AG04450 (cell line): Measurements from ENCODE around the gene NEK1. TPM values are rescaled to one million over a fixed set of nuclear protein-coding genes. Genes with fewer than 3 reads are reported as not detected.

Experiments used
- CTCF ChIA-PET: fragments of 300-600, 350-600 bp; formaldehyde crosslinking; extraction: SDS; loops from one replicate; lab custom pipeline; 2022; ENCODE audit warnings: antibody characterized with exemption, inconsistent platforms; lab: Charles Lee
- POLR2A ChIA-PET: fragments of 350-600 bp; formaldehyde crosslinking; extraction: SDS; loops from one replicate; lab custom pipeline; 2021; ENCODE audit warnings: antibody characterized with exemption, inconsistent platforms; lab: Yijun Ruan, JAX
- DNase-seq: peaks from one replicate; pipeline ENCODE4 v3.0.0-alpha.2; 2011; ENCODE audit warnings: low read depth, low spot score
- H3K27ac ChIP-seq: one replicate; pipeline ENCODE4 v1.5.1; 2012; ENCODE audit warnings: low read depth, low read length, control low read depth
- H3K27me3 ChIP-seq: one replicate; pipeline ENCODE4 v1.6.0; 2012; ENCODE audit warnings: low read length; ENCODE audit not compliant: control insufficient read depth, insufficient read depth
- H3K4me3 ChIP-seq: 2 replicates; pipeline ENCODE4 v1.5.1; 2011; ENCODE audit warnings: mild to moderate bottlenecking, low read depth, low read length, control low read depth
- H3K9me3 ChIP-seq: 2 replicates; pipeline ENCODE4 v1.5.1; 2012; ENCODE audit warnings: low read length; ENCODE audit not compliant: control insufficient read depth, insufficient read depth
- CTCF ChIP-seq: IDR thresholded peaks from 2 replicates; pipeline ENCODE4 v1.5.1; 2011; ENCODE audit warnings: low read depth, low read length, control low read depth, inconsistent platforms
- polyA plus RNA-seq: library from polyadenylated mRNA; depleted of rRNA; stranded (reverse); fragments of >200 nt; gene quantifications from 2 replicates; pipeline ENCODE4 v1.2.3, GENCODE V29; 2011

Gene NEK1
- polyA plus RNA-seq, 1 experiment: 7.7 TPM

- POLR2A ChIA-PET: interaction anchor here (0.9 to 1.7 kb wide), 2 partner anchors 19 to 38 kb away, joined by 3 to 6 read pairs; no protein-coding TSS in a partner anchor
- peak; percentile 77 for DNase-seq
- H3K9me3 ChIP-seq: no peaks in the 10 kb centered on the region
- no peak overlapping the region for H3K27ac ChIP-seq
- CTCF ChIA-PET: interaction anchor here (1.1 to 1.2 kb wide), 2 partner anchors 9 to 170 kb away, joined by 3 to 4 read pairs; partner anchors contain the start of gene NEK1
- H3K4me3 ChIP-seq: peak overlapping the region; percentile 92
- TF ChIP-seq CTCF: no peak
- H3K27me3 ChIP-seq: no peaks in the 10 kb centered on the region
These were observed 9.5 kb upstream of the NEK1 start for GRCh38 chr4:169621731-169622492.

GRCh38 chr4:169620880-169621248 lies 8.5 kb upstream of the NEK1 start:
- Histone ChIP-seq H3K9me3 (no peaks in the 10 kb centered on the region), H3K27ac (peak overlapping the region; percentile 76), H3K4me3 (peak overlapping the region; percentile 92), H3K27me3 (no peaks in the 10 kb centered on the region)
- CTCF ChIA-PET: interaction anchor here (1.1 to 1.2 kb wide), 3 partner anchors 8 to 172 kb away, joined by 3 to 4 read pairs (median 4); partner anchors contain the start of gene NEK1
- TF ChIP-seq CTCF: no peak
- no peak for DNase-seq
- POLR2A ChIA-PET: interaction anchor here (1.7 kb wide), 1 partner anchor 20 kb away, joined by 6 read pairs; no protein-coding TSS in a partner anchor

GRCh38 chr4:169619958-169620879 lies 7.8 kb upstream of the NEK1 start, which contains the start of gene CLCN3:
TSS of gene CLCN3 (plus strand) at chr4:169620578. CDS start at chr4:169635929, 15,351 bp downstream.
- ChIA-PET POLR2A (no interaction called here), CTCF (interaction anchor here (0.9 to 2.0 kb wide), 12 partner anchors 9 to 172 kb away, joined by 3 to 5 read pairs (median 3); no protein-coding TSS in a partner anchor)
- peak within 1 kb of the TSS; percentile 92 for H3K4me3 ChIP-seq
- peak; percentile 81 for DNase-seq
- no peak for TF ChIP-seq CTCF
- H3K27me3 ChIP-seq: no peaks in the 10 kb centered on the region
- H3K9me3 ChIP-seq: no peaks in the 10 kb centered on the region
- H3K27ac ChIP-seq: peak within 1 kb of the TSS; percentile 76

GRCh38 chr4:169619518-169619957 lies 7.2 kb upstream of the NEK1 start:
- ChIA-PET CTCF (interaction anchor here (0.9 to 2.0 kb wide), 13 partner anchors 9 to 623 kb away, joined by 3 to 6 read pairs (median 3); no protein-coding TSS in a partner anchor), POLR2A (no interaction called here)
- Histone ChIP-seq H3K4me3 (peak overlapping the region; percentile 92), H3K27me3 (no peaks in the 10 kb centered on the region), H3K9me3 (no peaks in the 10 kb centered on the region), H3K27ac (peak overlapping the region; percentile 76)
- DNase-seq: no peak
- TF ChIP-seq CTCF: peak; percentile 66
